Parathyroid adenoma (tissue), 2 donors: Measurements from ENCODE around the gene CALR3.
A peak's percentile ranks its signal among the peaks of the same experiment; 100 is the strongest.
"Not testable (repeated sequence)": the region's sequence is repeated elsewhere in the genome, so short reads cannot be mapped to it uniquely, and the experiment has no call there.

Source experiments
- H2AFZ ChIP-seq: fragments of 300-600 bp; sonication (generic); one replicate; pipeline ENCODE4 v1.7.0; 2017; ENCODE audit warnings: antibody characterized with exemption, mild to moderate bottlenecking
- H3K27ac ChIP-seq: fragments of 300-600 bp; sonication (generic); one replicate; pipeline ENCODE4 v1.7.0; 2017
- H3K27me3 ChIP-seq: fragments of 300-600 bp; sonication (generic); one replicate; pipeline ENCODE4 v1.7.0; 2017; ENCODE audit warnings: low read length; ENCODE audit not compliant: control insufficient read depth, insufficient read depth
- H3K36me3 ChIP-seq: fragments of 300-600 bp; sonication (generic); one replicate; pipeline ENCODE4 v1.7.0; 2017; ENCODE audit warnings: low read length; ENCODE audit not compliant: control insufficient read depth, insufficient read depth
- H3K4me1 ChIP-seq: fragments of 300-600 bp; sonication (generic); one replicate; pipeline ENCODE4 v1.7.0; 2017; ENCODE audit warnings: control low read depth
- H3K4me2 ChIP-seq: fragments of 300-600 bp; sonication (generic); one replicate; pipeline ENCODE4 v1.7.0; 2017; ENCODE audit warnings: low read length
- H3K4me3 ChIP-seq: fragments of 300-600 bp; sonication (generic); one replicate; pipeline ENCODE4 v1.7.0; 2017; ENCODE audit warnings: low read depth, low read length
- H3K79me2 ChIP-seq: fragments of 300-600 bp; sonication (generic); one replicate; pipeline ENCODE4 v1.7.0; 2017; ENCODE audit warnings: control low read depth
- H3K9ac ChIP-seq: fragments of 300-600 bp; sonication (generic); one replicate; pipeline ENCODE4 v1.7.0; 2017; ENCODE audit warnings: mild to moderate bottlenecking
- H3K9me3 ChIP-seq: fragments of 300-600 bp; sonication (generic); one replicate; pipeline ENCODE4 v1.7.0; 2017; ENCODE audit warnings: low read length; ENCODE audit not compliant: control insufficient read depth
- CTCF ChIP-seq: fragments of 300-600 bp; sonication (generic); IDR thresholded peaks from one replicate; pipeline ENCODE4 v1.7.0; 2017; ENCODE audit warnings: antibody characterized with exemption, mild to moderate bottlenecking
- donor health status: primary hyperparathyroidism.

Gene CALR3

DNA sequence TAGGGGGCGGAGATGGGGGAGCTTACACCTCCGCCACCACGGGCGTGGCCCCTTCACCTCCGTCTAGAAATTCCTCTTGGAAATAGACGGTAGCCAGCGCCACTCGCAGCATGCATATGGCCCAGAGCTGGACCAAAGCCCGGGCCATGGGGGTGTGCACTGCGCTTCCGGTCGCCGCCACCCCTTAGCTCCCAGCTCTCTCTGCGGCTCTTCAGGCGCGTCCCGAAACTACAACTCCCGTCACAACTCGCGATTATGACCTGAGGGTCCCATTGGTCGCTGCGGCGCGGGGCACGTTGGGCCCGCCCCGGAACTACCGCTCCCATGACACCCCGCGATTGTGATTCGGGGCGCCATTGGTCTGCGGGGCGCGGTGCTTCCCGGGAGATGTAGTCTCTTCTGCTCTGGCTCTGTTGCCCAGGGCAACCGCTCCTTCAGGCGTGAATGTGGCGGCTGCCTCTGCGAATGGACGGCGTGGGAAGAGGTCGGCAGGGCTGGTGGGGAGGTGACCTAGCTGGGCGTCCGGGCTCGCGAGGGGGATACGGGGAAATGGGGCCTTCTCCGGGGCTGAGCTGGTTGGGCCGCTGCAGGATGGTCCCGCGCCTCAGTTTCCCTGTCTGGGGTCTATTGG lies at the start of gene CALR3, which contains the start of gene C19orf44:
TSS of gene CALR3 (minus strand) at position 186 of the 631 bp plus-strand sequence. CDS start at position 148, 38 bp downstream.
TSS of gene C19orf44 (plus strand) at position 413 of the 631 bp plus-strand sequence. CDS start 4,399 bp downstream, outside the sequence.
- peaks cover 3% of the 10 kb centered on the region for H3K4me1 ChIP-seq

DNA sequence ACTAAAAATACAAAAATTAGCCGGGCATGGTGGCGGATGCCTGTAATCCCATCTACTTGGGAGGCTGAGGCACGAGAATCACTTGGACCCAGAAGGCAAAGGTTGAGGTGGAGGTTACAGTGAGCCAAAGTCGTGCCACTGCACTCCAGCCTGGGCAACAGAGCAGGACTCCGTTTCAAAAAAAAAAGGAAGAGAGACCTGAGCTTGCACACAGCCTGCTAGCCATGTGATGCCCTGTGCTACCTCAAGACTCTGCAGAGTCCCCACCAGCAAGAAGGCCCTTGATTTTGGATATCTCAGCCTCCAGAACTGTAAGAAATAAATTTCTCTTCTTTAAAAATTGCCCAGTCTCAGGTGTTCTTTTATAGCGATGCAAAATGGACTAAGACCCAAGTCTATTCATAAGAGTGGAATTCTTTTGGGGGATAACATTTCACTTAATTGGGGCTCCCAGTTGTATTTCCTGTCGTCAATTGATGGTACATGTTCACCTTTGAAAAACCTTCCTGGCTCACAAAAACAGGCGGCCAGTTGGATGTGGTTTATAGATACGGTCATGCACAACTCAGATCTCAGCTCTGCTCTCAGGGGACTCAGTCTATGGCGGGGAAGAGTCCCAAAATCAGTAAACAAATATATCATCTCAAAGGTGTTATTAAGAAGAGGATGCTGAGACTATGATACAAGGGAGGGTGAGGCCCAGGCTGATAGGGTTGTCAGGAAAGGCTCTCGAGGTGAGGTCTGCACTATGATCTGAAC lies 48.7 kb upstream of the CALR3 start:
- peaks cover 3% of the 10 kb centered on the region for H3K4me1 ChIP-seq
- no peak for TF ChIP-seq CTCF
- peaks cover 25% of the 10 kb centered on the region for H3K79me2 ChIP-seq
- H3K27me3 ChIP-seq: no peaks in the 10 kb centered on the region
- H3K4me3 ChIP-seq: no peak overlapping the region
- no peaks in the 10 kb centered on the region for H3K9me3 ChIP-seq
- no peak overlapping the region for H2AFZ ChIP-seq
- H3K36me3 ChIP-seq: no peaks in the 10 kb centered on the region
- H3K9ac ChIP-seq: no peak overlapping the region
- no peak overlapping the region for H3K27ac ChIP-seq
- no peak overlapping the region for H3K4me2 ChIP-seq

More for the DNA sequence above, at the start of gene CALR3, which contains the start of gene C19orf44:
- Histone ChIP-seq H3K9me3 (no peaks in the 10 kb centered on the region), H3K27ac (peak within 1 kb of the TSS; percentile 40), H3K79me2 (peaks cover 7% of the 10 kb centered on the region), H2AFZ (peak within 1 kb of the TSS; percentile 98), H3K4me2 (peak within 1 kb of the TSS; percentile 85), H3K9ac (no peak within 1 kb of the TSS), H3K36me3 (no peaks in the 10 kb centered on the region), H3K4me3 (peak within 1 kb of the TSS; percentile 82), H3K27me3 (no peaks in the 10 kb centered on the region)
- TF ChIP-seq CTCF: no peak

DNA sequence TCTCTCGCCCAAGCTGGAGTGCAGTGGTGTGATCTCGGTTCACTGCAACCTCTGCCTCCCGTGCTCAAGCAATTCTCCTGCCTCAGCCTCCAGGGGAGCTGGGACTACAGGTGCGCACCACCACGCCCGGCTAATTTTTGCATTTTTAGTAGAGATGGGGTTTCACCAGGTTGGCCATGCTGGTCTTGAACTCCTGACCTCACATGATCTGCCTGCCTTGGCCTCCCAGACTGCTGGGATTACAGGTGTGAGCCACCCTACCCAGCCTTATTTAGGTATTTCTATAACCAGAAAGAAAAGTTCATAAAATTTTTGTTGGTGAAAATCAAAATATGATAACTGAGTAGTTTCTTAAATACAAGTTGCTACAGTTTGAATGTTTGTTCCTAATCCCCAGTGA lies 47.8 kb upstream of the CALR3 start:
- not testable (repeated sequence) for H3K9me3 ChIP-seq, H3K36me3 ChIP-seq, H3K27me3 ChIP-seq, H3K4me3 ChIP-seq, H3K4me1 ChIP-seq, H3K4me2 ChIP-seq, H3K27ac ChIP-seq, H2AFZ ChIP-seq, H3K9ac ChIP-seq
- peaks cover 29% of the 10 kb centered on the region for H3K79me2 ChIP-seq

DNA sequence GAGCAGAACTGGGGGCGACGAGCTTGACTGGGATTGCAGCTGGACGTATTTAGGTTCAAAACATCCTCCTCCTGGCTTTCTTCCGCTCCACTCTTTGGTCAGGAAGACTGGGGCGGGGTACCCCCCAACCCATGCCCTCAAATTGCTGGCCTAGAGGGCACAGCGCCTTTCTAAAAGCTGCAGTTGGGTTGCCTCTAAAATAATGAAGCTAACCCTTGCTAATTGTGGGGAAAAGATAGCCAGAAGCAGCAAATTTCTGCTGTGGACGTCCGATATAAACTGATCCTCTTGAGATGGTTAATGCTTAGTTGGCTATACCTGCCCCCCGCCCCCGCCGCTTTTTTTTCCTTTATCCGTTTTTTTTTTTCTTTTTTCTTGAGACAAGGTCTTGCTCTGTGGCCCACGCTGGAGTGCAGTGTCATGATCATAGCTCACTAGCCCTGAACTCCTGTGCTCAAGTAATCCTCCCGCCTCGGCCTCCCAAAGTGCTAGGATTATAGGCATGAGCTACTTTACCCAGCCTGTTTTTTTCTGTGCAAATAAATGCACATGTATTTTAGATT lies 47.0 kb upstream of the CALR3 start:
- peak overlapping the region; percentile 99 for H2AFZ ChIP-seq
- H3K79me2 ChIP-seq: peaks cover 36% of the 10 kb centered on the region
- no peaks in the 10 kb centered on the region for H3K36me3 ChIP-seq
- H3K4me3 ChIP-seq: peak overlapping the region; percentile 91
- H3K4me2 ChIP-seq: peak overlapping the region; percentile 93
- peaks cover 3% of the 10 kb centered on the region for H3K4me1 ChIP-seq
- TF ChIP-seq CTCF: no peak
- peak overlapping the region; percentile 79 for H3K27ac ChIP-seq
- no peaks in the 10 kb centered on the region for H3K27me3 ChIP-seq
- peak overlapping the region; percentile 95 for H3K9ac ChIP-seq
- no peaks in the 10 kb centered on the region for H3K9me3 ChIP-seq
